Adipocyte (in vitro differentiated cells): ENCODE results near the gene PAXIP1.
A peak's percentile ranks its signal among the peaks of the same experiment; 100 is the strongest.

Experiments used
- DNase-seq: peaks from one replicate; pipeline ENCODE4 v3.0.0-alpha.2; 2015; ENCODE audit warnings: low read depth
- H3K27me3 ChIP-seq: replicated peaks from 2 replicates; pipeline ENCODE4 v1.7.0; 2013; ENCODE audit warnings: mild to moderate bottlenecking, low read length, moderate library complexity; ENCODE audit not compliant: control insufficient read depth, insufficient read depth
- H3K36me3 ChIP-seq: 2 replicates; pipeline ENCODE4 v1.7.0; 2013; ENCODE audit warnings: low read length, mild to moderate bottlenecking, moderate library complexity; ENCODE audit not compliant: control insufficient read depth, insufficient read depth, severe bottlenecking
- H3K4me1 ChIP-seq: 2 replicates; pipeline ENCODE4 v1.7.0; 2013; ENCODE audit warnings: mild to moderate bottlenecking, low read length, moderate library complexity; ENCODE audit not compliant: control insufficient read depth, insufficient read depth
- H3K4me3 ChIP-seq: 2 replicates; pipeline ENCODE4 v1.7.0; 2013; ENCODE audit warnings: mild to moderate bottlenecking, low read length, moderate library complexity
- H3K9ac ChIP-seq: 2 replicates; pipeline ENCODE4 v1.7.0; 2013; ENCODE audit warnings: mild to moderate bottlenecking, low read length, moderate library complexity
- H3K9me3 ChIP-seq: 2 replicates; pipeline ENCODE4 v1.7.0; 2013; ENCODE audit warnings: mild to moderate bottlenecking, low read length, moderate library complexity; ENCODE audit not compliant: control insufficient read depth

PAXIP1 gene

GRCh38 chr7:154917808-154918160 lies 85.1 kb downstream of the PAXIP1 start:
- Histone ChIP-seq H3K36me3 (no peaks in the 10 kb centered on the region), H3K4me3 (no peak overlapping the region), H3K9ac (no peak overlapping the region), H3K4me1 (no peaks in the 10 kb centered on the region), H3K27me3 (peaks cover 51% of the 10 kb centered on the region), H3K9me3 (no peaks in the 10 kb centered on the region)
- DNase-seq = no peak

- no peaks in the 10 kb centered on the region for H3K36me3 ChIP-seq
- no peaks in the 10 kb centered on the region for H3K9me3 ChIP-seq
- peaks cover 48% of the 10 kb centered on the region for H3K27me3 ChIP-seq
- no peak overlapping the region for H3K9ac ChIP-seq
- H3K4me1 ChIP-seq = no peaks in the 10 kb centered on the region
- DNase-seq = no peak
- H3K4me3 ChIP-seq = no peak overlapping the region
These were observed 85.8 kb downstream of the PAXIP1 start for GRCh38 chr7:154916856-154917807.

- Histone ChIP-seq H3K9ac (no peak overlapping the region), H3K36me3 (no peaks in the 10 kb centered on the region), H3K4me1 (no peaks in the 10 kb centered on the region), H3K4me3 (no peak overlapping the region), H3K9me3 (peaks cover under 1% of the 10 kb centered on the region), H3K27me3 (peaks cover 48% of the 10 kb centered on the region)
- DNase-seq = no peak
These were observed 86.5 kb downstream of the PAXIP1 start for GRCh38 chr7:154916381-154916780.

GRCh38 chr7:154915600-154915999 lies 87.3 kb downstream of the PAXIP1 start:
- H3K27me3 ChIP-seq = peaks cover 51% of the 10 kb centered on the region
- H3K4me1 ChIP-seq = no peaks in the 10 kb centered on the region
- no peak for DNase-seq
- H3K9ac ChIP-seq = no peak overlapping the region
- peaks cover 6% of the 10 kb centered on the region for H3K9me3 ChIP-seq
- no peak overlapping the region for H3K4me3 ChIP-seq
- no peaks in the 10 kb centered on the region for H3K36me3 ChIP-seq

- Histone ChIP-seq H3K27me3 (peaks cover 53% of the 10 kb centered on the region), H3K36me3 (no peaks in the 10 kb centered on the region), H3K4me1 (no peaks in the 10 kb centered on the region), H3K9ac (no peak overlapping the region), H3K4me3 (no peak overlapping the region), H3K9me3 (peaks cover 6% of the 10 kb centered on the region)
- DNase-seq = no peak
These were observed 87.9 kb downstream of the PAXIP1 start for GRCh38 chr7:154914996-154915380.

GRCh38 chr7:154914308-154914995 lies 88.5 kb downstream of the PAXIP1 start:
- Histone ChIP-seq H3K36me3 (no peaks in the 10 kb centered on the region), H3K9ac (no peak overlapping the region), H3K27me3 (peaks cover 53% of the 10 kb centered on the region), H3K9me3 (peaks cover 6% of the 10 kb centered on the region), H3K4me3 (no peak overlapping the region), H3K4me1 (no peaks in the 10 kb centered on the region)
- DNase-seq = no peak

- peak overlapping the region; percentile 54 for H3K4me3 ChIP-seq
- peaks cover 6% of the 10 kb centered on the region for H3K9me3 ChIP-seq
- H3K36me3 ChIP-seq = no peaks in the 10 kb centered on the region
- H3K4me1 ChIP-seq = no peaks in the 10 kb centered on the region
- H3K27me3 ChIP-seq = peaks cover 52% of the 10 kb centered on the region
- DNase-seq = peak; percentile 88
- H3K9ac ChIP-seq = no peak overlapping the region
These were observed 89.2 kb downstream of the PAXIP1 start for GRCh38 chr7:154913638-154914307.

- H3K9ac ChIP-seq = no peak overlapping the region
- no peaks in the 10 kb centered on the region for H3K4me1 ChIP-seq
- no peaks in the 10 kb centered on the region for H3K36me3 ChIP-seq
- peaks cover 6% of the 10 kb centered on the region for H3K9me3 ChIP-seq
- H3K27me3 ChIP-seq = peaks cover 48% of the 10 kb centered on the region
- DNase-seq = no peak
- no peak overlapping the region for H3K4me3 ChIP-seq
These were observed 89.9 kb downstream of the PAXIP1 start for GRCh38 chr7:154912871-154913637.

GRCh38 chr7:154911862-154912455 lies 91.0 kb downstream of the PAXIP1 start:
- Histone ChIP-seq H3K27me3 (peaks cover 41% of the 10 kb centered on the region), H3K36me3 (no peaks in the 10 kb centered on the region), H3K9ac (no peak overlapping the region), H3K4me3 (no peak overlapping the region), H3K4me1 (no peaks in the 10 kb centered on the region), H3K9me3 (peaks cover 6% of the 10 kb centered on the region)
- no peak for DNase-seq

- Histone ChIP-seq H3K4me3 (no peak overlapping the region), H3K9ac (no peak overlapping the region), H3K9me3 (peaks cover 6% of the 10 kb centered on the region), H3K36me3 (no peaks in the 10 kb centered on the region), H3K27me3 (peaks cover 35% of the 10 kb centered on the region), H3K4me1 (no peaks in the 10 kb centered on the region)
- no peak for DNase-seq
These were observed 91.5 kb downstream of the PAXIP1 start for GRCh38 chr7:154911411-154911810.
